ENCODE data around the gene ARMS2.
A peak's percentile ranks its signal among the peaks of the same experiment; 100 is the strongest.

Gene ARMS2

DNA sequence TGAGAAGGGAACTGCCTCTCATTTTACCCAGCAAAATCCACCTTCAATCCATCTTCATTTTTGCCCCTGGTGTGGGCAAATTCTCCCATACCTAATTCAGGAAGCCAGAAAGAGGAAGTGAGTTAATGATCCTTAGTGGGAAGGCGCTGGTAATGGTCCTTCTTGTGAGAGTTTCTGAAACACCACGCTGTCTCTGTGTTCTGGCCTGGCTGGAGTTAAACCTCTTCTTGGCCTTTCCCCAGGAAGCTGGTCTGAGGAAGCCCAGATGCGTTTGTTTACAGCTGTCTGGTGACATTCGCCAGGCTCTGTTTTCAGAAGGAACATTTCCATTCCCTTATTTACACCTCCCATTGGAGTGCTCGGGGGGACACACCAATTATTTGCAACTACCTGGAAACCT, 31.2 kb downstream of the ARMS2 start:
- Histone ChIP-seq H3F3A (ENCODE audit: low read depth) (no peaks in the 10 kb centered on the region), H3K9ac (ENCODE audit: low read depth, low read length, poor library complexity, severe bottlenecking) (no peak overlapping the region), H3K36me3 (ENCODE audit: insufficient read depth, low read length) (no peaks in the 10 kb centered on the region), H3K79me2 (ENCODE audit: insufficient read depth, low read length) (no peaks in the 10 kb centered on the region), H3K27me3 (ENCODE audit: insufficient read depth, low read length, poor library complexity, severe bottlenecking) (no peaks in the 10 kb centered on the region), H3K4me3 (ENCODE audit: low read length, poor library complexity, severe bottlenecking) (no peak overlapping the region), H3K4me1 (ENCODE audit: insufficient read depth, low read length, poor library complexity, severe bottlenecking) (no peaks in the 10 kb centered on the region), H4K20me1 (ENCODE audit: insufficient read depth, low read length, poor library complexity, severe bottlenecking) (no peaks in the 10 kb centered on the region), H3K4me2 (ENCODE audit: low read depth, low read length, poor library complexity, severe bottlenecking) (no peak overlapping the region), H2AFZ (ENCODE audit: low read length) (no peak overlapping the region), H3K9me2 (replicated peaks; ENCODE audit: low read depth, low read length) (no peaks in the 10 kb centered on the region), H3K9me3 (ENCODE audit: insufficient read depth, low read depth, low read length) (peaks cover 2% of the 10 kb centered on the region; the same call in 1 of the 2 replicates)
- TF ChIP-seq EZH2phosphoT487 (IDR thresholded peaks at IDR 0.05; ENCODE audit: borderline replicate concordance) (no peak), CTCF (conservative IDR thresholded peaks at IDR 0.05; ENCODE audit: low read length) (no peak)

GRCh38 chr10:122486406-122487080, 32.1 kb downstream of the ARMS2 start:
- Histone ChIP-seq H3K9me3 (ENCODE audit: insufficient read depth, low read depth, low read length) (0 out of 2 replicates have a peak, but pooled peaks cover 2% of the 10 kb centered on the region), H3F3A (ENCODE audit: low read depth) (no peaks in the 10 kb centered on the region), H3K36me3 (ENCODE audit: insufficient read depth, low read length) (no peaks in the 10 kb centered on the region), H3K4me1 (ENCODE audit: insufficient read depth, low read length, poor library complexity, severe bottlenecking) (no peaks in the 10 kb centered on the region), H3K9me2 (replicated peaks; ENCODE audit: low read depth, low read length) (no peaks in the 10 kb centered on the region), H4K20me1 (ENCODE audit: insufficient read depth, low read length, poor library complexity, severe bottlenecking) (no peaks in the 10 kb centered on the region), H3K27me3 (ENCODE audit: insufficient read depth, low read length, poor library complexity, severe bottlenecking) (no peaks in the 10 kb centered on the region), H3K79me2 (ENCODE audit: insufficient read depth, low read length) (no peaks in the 10 kb centered on the region), H3K4me3 (ENCODE audit: low read length, poor library complexity, severe bottlenecking) (no peak overlapping the region), H2AFZ (ENCODE audit: low read length) (no peak overlapping the region), H3K9ac (ENCODE audit: low read depth, low read length, poor library complexity, severe bottlenecking) (no peak overlapping the region), H3K4me2 (ENCODE audit: low read depth, low read length, poor library complexity, severe bottlenecking) (no peak overlapping the region)
- TF ChIP-seq CTCF (conservative IDR thresholded peaks at IDR 0.05; ENCODE audit: low read length) (no peak), EZH2phosphoT487 (IDR thresholded peaks at IDR 0.05; ENCODE audit: borderline replicate concordance) (no peak)

DNA sequence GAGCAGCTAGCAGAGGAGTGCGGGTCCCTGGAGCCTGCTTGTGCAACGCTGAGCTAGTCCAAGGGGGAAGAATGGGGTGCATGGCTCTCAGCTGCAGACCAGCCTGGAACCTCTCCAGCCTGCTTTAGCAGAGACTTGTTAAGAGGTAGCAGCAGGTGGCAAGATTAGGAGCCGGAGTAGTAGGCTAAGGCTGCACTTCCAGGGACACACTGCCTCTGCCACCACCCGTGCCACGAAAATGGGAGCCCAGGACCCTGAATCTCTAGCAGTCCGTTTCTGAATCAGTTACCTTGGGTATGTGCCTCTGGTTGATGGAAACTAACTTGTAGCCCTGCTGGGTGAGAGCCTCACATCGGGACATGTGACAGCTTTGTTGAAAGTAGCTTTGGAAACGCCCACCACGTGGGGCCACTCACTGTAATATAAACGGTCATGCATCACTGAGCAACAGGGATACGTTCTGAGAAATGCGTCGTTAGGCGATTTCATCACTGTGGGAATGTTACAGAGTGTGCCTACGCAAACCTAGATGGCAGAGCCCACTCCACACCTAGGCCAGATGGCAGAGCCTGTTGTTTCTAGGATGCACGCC, 32.8 kb downstream of the ARMS2 start:
- no peaks in the 10 kb centered on the region for H4K20me1 ChIP-seq (ENCODE audit: insufficient read depth, low read length, poor library complexity, severe bottlenecking)
- H3K4me3 ChIP-seq (ENCODE audit: low read length, poor library complexity, severe bottlenecking), result no peak overlapping the region
- TF ChIP-seq CTCF (conservative IDR thresholded peaks at IDR 0.05; ENCODE audit: low read length), result no peak
- no peak for TF ChIP-seq EZH2phosphoT487 (IDR thresholded peaks at IDR 0.05; ENCODE audit: borderline replicate concordance)
- no peaks in the 10 kb centered on the region for H3K9me3 ChIP-seq (ENCODE audit: insufficient read depth, low read depth, low read length)
- no peak overlapping the region for H3K4me2 ChIP-seq (ENCODE audit: low read depth, low read length, poor library complexity, severe bottlenecking)
- no peaks in the 10 kb centered on the region for H3K36me3 ChIP-seq (ENCODE audit: insufficient read depth, low read length)
- H3K9ac ChIP-seq (ENCODE audit: low read depth, low read length, poor library complexity, severe bottlenecking), result no peak overlapping the region
- no peaks in the 10 kb centered on the region for H3F3A ChIP-seq (ENCODE audit: low read depth)
- no peaks in the 10 kb centered on the region for H3K79me2 ChIP-seq (ENCODE audit: insufficient read depth, low read length)
- H3K9me2 ChIP-seq (replicated peaks; ENCODE audit: low read depth, low read length), result no peaks in the 10 kb centered on the region
- 0 out of 2 replicates have a peak overlapping the region, but pooled peaks have one; percentile 12 for H2AFZ ChIP-seq (ENCODE audit: low read length)
- no peaks in the 10 kb centered on the region for H3K27me3 ChIP-seq (ENCODE audit: insufficient read depth, low read length, poor library complexity, severe bottlenecking)
- H3K4me1 ChIP-seq (ENCODE audit: insufficient read depth, low read length, poor library complexity, severe bottlenecking), result no peaks in the 10 kb centered on the region
